PC-9 (cell line): ENCODE results near the gene PRSS2.
"Not testable (repeated sequence)": the region's sequence is repeated elsewhere in the genome, so short reads cannot be mapped to it uniquely, and the experiment has no call there.

Experiments used
- CTCF ChIP-seq: fragments of 200-600 bp; sonication (generic); conservative IDR thresholded peaks from 2 replicates; pipeline ENCODE4 v1.6.1; 2017; ENCODE audit warnings: mixed run types, antibody characterized with exemption, mild to moderate bottlenecking, moderate library complexity
- EZH2 ChIP-seq: fragments of 200-600 bp; sonication (generic); IDR thresholded peaks from 2 replicates; pipeline ENCODE4 v1.8.0; 2017; ENCODE audit warnings: antibody characterized with exemption, low read depth

GRCh38 chr7:142753925-142754491, 16.8 kb upstream of the PRSS2 start:
- TF ChIP-seq CTCF, EZH2: not testable (repeated sequence)
